Raji (cell line): Measurements from ENCODE around the gene CITED2.

ENCODE experiments used
- POLR2A ChIP-seq: IDR thresholded peaks from 2 replicates; pipeline ENCODE4 v1.6.1; 2011; ENCODE audit warnings: low read depth, low read length, control low read depth; ENCODE audit not compliant: insufficient read depth

CITED2 gene

DNA sequence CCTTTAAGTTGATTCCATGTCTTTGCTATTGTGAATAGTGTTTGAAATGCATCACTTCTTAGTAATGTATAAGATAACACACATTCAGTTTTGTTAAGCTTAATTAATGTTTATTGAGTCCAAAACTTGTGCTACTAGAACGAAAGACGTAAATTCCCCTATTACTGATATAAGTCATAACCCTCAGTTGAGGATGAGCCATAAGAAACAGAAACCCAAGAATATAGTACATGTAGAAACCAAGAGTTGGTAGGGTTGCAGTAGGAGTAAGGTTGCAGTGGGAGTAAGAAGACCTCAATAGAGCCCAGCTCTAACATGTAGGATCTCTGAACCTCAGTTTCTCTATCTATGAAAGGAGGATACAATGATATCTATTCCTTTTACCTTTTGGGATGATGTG is 19.3 kb downstream of the CITED2 start:
- no peak for TF ChIP-seq POLR2A

DNA sequence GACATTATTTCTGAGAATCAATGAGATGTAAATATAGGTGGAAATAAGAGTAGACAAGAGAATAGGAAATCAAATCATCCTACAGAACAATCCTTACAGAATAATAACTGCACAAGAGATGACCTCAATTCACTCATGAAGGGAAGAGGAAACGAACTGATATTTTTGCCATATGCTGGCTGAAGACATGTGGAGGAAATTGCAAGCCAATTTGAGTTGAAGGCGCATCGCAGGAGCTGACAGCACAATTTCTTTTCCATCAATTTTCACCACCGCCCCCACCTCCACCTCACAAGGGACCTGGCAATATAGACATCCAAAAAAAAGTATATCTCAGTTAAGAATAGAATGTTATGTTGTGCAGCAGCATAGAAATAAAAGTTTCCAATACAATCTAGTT is 20.3 kb downstream of the CITED2 start:
- no peak for TF ChIP-seq POLR2A

GRCh38 chr6:139349464-139350020 is 24.9 kb downstream of the CITED2 start:
- no peak for TF ChIP-seq POLR2A

DNA sequence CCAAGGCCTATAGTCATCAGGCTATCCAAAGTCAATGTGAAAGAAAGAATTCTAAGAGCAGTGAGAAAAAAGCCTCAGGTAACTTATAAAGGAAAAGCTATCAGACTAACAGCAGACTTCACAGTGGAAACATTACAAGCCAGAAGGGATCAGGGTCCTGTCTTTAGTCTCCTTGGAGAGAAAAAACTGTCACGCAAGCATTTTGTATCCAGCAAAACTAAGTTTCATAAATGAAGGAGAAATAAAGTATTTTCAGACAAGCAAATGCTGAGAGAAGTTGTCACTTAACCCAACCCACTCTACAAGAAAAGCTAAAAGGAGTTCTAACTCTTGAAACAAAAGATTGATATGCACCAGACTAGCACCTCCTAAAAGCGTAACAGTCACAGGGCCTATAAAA is 28.1 kb downstream of the CITED2 start:
- TF ChIP-seq POLR2A, result no peak

GRCh38 chr6:139344186-139344963 is 30.1 kb downstream of the CITED2 start:
- TF ChIP-seq POLR2A, result no peak

GRCh38 chr6:139343052-139343750 is 31.2 kb downstream of the CITED2 start:
- no peak for TF ChIP-seq POLR2A

DNA sequence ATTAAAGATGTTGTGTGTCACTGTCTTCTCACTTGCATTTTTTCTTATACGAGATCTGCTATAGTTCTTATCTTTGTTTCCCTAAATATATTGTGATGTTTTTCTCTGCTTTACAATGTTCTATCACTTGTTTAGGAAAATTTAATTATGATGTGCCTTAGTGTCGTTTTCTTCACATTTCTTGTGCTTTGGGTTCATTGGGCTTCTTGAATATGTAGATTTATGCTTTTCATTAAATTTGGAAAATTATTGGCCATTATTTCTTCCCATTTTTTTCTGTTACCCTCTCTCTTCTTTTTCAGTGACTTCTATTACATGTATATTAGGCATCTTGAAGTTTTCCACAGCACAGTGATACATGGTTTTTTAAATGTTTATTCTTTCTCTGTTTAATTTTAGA is 33.4 kb downstream of the CITED2 start:
- TF ChIP-seq POLR2A, result no peak

GRCh38 chr6:139338795-139339194 is 35.7 kb downstream of the CITED2 start:
- no peak for TF ChIP-seq POLR2A

- TF ChIP-seq POLR2A, result no peak
Observed at GRCh38 chr6:139337830-139338229, 36.6 kb downstream of the CITED2 start.

DNA sequence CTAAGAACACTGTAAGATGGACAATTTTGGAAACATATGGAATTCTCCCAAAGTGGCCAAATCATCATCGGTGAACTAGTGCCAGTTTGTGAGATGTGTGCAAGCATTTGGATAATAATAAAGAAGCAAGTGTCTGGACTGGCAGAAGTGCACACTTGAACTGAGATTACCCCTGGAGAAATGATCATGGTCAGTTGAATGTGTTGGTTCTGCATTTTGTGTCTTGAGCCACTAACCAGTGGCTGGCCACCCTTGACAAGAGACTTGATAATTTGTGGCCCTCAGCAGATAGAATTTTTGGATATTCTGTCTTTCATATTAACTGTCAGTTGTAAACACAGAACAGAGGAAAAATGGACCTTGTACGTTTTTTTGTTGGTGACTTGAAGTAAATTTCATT is 37.4 kb downstream of the CITED2 start:
- no peak for TF ChIP-seq POLR2A

DNA sequence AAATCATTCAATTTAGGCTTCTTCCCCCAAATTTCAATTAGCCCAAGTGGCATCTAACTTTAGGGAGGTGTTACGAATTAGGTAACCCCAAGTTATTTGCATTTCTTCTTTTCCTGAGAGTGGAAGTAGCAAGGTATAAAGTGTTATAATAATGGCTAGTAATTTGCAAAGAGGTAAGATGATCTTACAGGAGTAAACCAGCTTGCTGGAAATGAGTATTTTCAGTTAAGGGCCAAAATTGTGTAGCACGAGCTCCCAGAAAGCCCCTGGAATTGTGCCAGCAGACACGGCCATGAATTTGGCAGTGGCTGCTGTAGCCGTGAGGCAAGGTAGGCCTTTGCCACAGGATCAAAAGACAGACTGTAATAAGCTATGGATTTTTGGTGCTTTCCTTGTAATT is 38.0 kb downstream of the CITED2 start:
- TF ChIP-seq POLR2A, result no peak

DNA sequence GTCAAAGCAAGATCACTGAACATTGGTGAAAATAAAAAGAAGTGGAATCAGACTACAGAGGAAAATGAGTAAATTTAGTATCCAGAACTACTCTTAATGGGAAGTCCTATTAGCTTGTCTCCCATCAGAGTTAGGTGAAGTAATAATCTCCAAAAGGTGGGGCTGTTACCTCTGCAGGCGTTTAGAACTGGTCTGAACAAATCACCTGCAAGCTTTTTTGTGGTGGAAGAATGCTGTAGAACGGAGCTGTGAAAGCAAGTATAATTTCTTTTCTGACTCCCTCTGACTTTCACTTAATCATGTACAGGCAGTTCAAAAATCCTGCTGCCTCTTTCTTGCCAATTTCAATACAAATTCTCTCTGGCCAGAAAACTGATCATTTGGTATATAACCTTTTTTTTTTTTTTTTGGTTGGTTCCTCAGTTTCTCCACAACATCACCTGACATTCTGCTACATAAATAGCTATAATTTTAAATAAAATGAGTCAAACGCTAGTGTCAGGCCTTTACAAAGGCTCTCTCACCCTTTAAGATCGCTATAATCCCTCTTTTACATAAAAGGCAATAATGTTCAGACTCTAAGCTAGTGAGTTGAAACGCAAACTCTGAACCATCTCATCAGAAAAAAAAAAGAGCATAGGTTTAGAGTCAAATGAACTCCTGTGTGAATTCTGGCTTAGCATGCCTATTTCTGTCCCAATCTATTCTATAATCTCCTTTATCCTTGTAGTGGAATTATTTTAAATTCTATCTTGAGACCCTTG is 38.8 kb downstream of the CITED2 start:
- TF ChIP-seq POLR2A, result no peak

GRCh38 chr6:139334806-139335446 is 39.5 kb downstream of the CITED2 start:
- no peak for TF ChIP-seq POLR2A

DNA sequence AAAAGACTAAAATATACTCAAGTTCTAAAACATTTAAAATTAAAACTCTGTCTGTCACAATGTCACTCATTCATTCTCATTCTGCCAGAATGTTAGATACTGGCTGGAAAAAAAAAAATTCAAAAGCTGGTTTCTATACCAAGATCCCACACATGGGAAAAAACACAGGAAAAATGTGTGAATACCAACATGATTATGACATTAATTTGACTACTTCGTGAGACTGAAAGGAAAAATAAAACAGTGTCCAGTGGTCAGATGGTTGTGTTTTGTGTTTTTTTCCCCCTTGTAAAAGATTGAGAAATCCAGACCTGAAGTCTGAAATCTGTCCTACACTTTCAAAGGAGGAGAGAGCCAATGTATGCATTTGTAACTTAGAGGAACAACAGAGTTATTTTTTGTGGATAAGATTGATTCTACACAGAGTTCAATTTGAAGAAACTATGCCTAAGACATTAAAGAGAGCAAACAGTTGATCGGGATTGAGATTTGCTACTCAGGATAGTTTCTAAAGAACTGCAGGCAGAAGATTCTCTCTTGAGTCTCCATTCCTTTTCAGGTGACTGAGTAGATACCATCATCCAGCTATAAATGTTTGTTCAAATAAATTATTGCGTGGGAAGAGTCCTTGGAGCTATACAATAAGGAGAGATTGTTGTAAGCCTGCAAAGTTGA is 43.5 kb downstream of the CITED2 start:
- TF ChIP-seq POLR2A, result no peak
